ENCODE measurements around the gene SELENON. TPM values are rescaled to one million over a fixed set of nuclear protein-coding genes. Genes with fewer than 3 reads are reported as not detected.

The SELENON gene
- total and polyA plus RNA-seq, 2 donors from 2014 or later, result 69.3 to 116 TPM

DNA sequence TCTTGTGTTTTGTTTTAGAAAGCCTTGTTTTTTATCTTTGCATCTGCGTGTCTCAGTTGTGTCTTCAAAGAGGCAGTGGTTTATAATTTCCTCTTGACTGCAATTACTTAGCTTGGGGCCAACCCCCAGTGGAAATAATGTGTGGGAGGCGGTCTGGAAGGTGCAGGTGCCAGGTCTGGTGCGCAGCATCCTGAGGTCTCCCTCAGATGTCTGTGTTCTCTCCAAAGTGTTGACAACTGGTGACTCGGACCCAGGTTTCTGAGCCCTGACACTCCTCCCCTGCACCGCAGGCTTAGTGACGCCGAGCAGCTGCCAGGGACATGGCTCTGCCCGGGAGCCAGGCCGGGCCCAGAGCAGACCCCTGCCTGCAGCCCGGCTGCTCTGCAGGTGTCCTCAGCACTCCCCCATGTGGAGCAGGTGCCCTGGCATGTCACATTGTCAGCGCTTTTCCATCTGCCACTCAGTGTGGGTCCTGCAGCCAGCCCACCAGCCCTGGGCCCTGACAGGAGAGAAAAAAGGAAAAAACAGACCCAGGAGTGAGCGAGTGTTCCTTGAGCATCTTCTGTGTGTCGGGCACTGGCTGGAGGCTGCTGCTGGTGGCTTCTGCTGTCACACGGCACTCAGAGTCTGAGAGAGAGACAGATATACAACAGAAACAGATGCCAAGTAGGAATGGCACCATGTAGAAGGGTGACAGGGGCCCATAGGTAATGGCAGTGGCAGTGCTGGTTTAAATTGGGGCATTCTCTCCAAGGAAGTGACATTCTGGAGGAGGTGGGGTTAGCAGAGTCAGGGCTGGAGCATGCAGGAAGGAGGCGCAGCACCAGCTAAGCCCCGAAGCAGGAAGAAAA, 24.8 kb upstream of the SELENON start:
- no peak for FAIRE-seq
- no peaks in the 10 kb centered on the region for H3K27me3 ChIP-seq (ENCODE audit: control insufficient read depth, insufficient read depth, low read length)
- peak overlapping the region; percentile 34 to 90 for H3K27ac ChIP-seq (ENCODE audit: low read depth in 2 of 2, low read length in 2 of 2)
- intact Hi-C loops (cut with DNase I), result no loop called here
- H3K9me3 ChIP-seq (ENCODE audit: control insufficient read depth in 2 of 3, insufficient read depth in 1 of 3, low read length in 3 of 3), result no peaks in the 10 kb centered on the region
- DNase-seq, result peak in 4 of 5 donors; percentile 53 to 68 (median 58)
- peaks cover 8 to 47% (median 32%) of the 10 kb centered on the region in 3 donors for H3K4me1 ChIP-seq (ENCODE audit: control insufficient read depth in 2 of 3, insufficient read depth in 2 of 3, low read depth in 1 of 3, low read length in 3 of 3)
- peak overlapping the region in 1 of 3 donors; percentile 28 for H3K9ac ChIP-seq (ENCODE audit: low read length in 3 of 3)
- H3K36me3 ChIP-seq (ENCODE audit: control insufficient read depth in 2 of 3, insufficient read depth in 3 of 3, low read length in 3 of 3), result no peaks in the 10 kb centered on the region
- no peak overlapping the region for H3K4me3 ChIP-seq (ENCODE audit: low read length in 3 of 3)
- TF ChIP-seq, protein P1, sequence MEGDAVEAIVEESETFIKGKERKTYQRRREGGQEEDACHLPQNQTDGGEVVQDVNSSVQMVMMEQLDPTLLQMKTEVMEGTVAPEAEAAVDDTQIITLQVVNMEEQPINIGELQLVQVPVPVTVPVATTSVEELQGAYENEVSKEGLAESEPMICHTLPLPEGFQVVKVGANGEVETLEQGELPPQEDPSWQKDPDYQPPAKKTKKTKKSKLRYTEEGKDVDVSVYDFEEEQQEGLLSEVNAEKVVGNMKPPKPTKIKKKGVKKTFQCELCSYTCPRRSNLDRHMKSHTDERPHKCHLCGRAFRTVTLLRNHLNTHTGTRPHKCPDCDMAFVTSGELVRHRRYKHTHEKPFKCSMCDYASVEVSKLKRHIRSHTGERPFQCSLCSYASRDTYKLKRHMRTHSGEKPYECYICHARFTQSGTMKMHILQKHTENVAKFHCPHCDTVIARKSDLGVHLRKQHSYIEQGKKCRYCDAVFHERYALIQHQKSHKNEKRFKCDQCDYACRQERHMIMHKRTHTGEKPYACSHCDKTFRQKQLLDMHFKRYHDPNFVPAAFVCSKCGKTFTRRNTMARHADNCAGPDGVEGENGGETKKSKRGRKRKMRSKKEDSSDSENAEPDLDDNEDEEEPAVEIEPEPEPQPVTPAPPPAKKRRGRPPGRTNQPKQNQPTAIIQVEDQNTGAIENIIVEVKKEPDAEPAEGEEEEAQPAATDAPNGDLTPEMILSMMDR (IDR thresholded peaks at IDR 0.05; ENCODE audit: borderline replicate concordance, extremely low read depth, insufficient read depth), result no peak

DNA sequence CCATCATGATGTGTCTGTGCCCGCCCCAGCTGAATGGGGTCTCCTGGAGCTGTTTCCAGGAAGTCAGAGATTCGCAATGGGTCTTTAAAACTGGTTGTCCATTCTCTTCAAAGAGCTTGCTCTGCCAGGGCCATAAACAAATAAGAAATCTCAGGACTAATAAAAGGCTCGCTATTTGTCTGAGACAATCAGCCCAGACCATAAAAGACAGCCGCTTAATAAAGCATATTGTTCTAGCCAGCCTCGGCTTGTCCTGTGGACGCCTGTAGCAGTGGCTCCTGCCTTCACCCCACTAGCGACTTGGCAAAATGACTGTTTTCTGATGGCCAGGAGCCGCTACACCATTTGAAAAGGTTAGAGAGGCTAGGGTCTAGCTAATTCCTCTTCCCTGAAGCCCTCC, 20.6 kb upstream of the SELENON start:
- H3K4me3 ChIP-seq (ENCODE audit: low read length in 3 of 3), result no peak overlapping the region
- H3K9me3 ChIP-seq (ENCODE audit: control insufficient read depth in 2 of 3, insufficient read depth in 1 of 3, low read length in 3 of 3), result no peaks in the 10 kb centered on the region
- no peak for FAIRE-seq
- TF ChIP-seq, protein P1 (IDR thresholded peaks at IDR 0.05; ENCODE audit: borderline replicate concordance, extremely low read depth, insufficient read depth), result no peak
- H3K27me3 ChIP-seq (ENCODE audit: control insufficient read depth, insufficient read depth, low read length), result no peaks in the 10 kb centered on the region
- H3K9ac ChIP-seq (ENCODE audit: low read length in 3 of 3), result no peak overlapping the region
- DNase-seq, result no peak
- intact Hi-C loops (cut with DNase I), result no loop called here
- H3K36me3 ChIP-seq (ENCODE audit: control insufficient read depth in 2 of 3, insufficient read depth in 3 of 3, low read length in 3 of 3), result peaks cover 0 to 2% (median 0%) of the 10 kb centered on the region in 3 donors
- H3K27ac ChIP-seq (ENCODE audit: low read depth in 2 of 2, low read length in 2 of 2), result no peak overlapping the region
- H3K4me1 ChIP-seq (ENCODE audit: control insufficient read depth in 2 of 3, insufficient read depth in 2 of 3, low read depth in 1 of 3, low read length in 3 of 3), result peaks cover 0 to 13% (median 0%) of the 10 kb centered on the region in 3 donors

- Histone ChIP-seq H3K27ac (ENCODE audit: low read depth in 2 of 2, low read length in 2 of 2) (no peak overlapping the region), H3K9me3 (ENCODE audit: control insufficient read depth in 2 of 3, insufficient read depth in 1 of 3, low read length in 3 of 3) (no peaks in the 10 kb centered on the region), H3K4me3 (ENCODE audit: low read length in 3 of 3) (no peak overlapping the region), H3K27me3 (ENCODE audit: control insufficient read depth, insufficient read depth, low read length) (no peaks in the 10 kb centered on the region), H3K4me1 (ENCODE audit: control insufficient read depth in 2 of 3, insufficient read depth in 2 of 3, low read depth in 1 of 3, low read length in 3 of 3) (peaks cover 0 to 9% (median 0%) of the 10 kb centered on the region in 3 donors), H3K36me3 (ENCODE audit: control insufficient read depth in 2 of 3, insufficient read depth in 3 of 3, low read length in 3 of 3) (peaks cover 0 to 2% (median 0%) of the 10 kb centered on the region in 3 donors), H3K9ac (ENCODE audit: low read length in 3 of 3) (no peak overlapping the region)
- DNase-seq, result no peak
- TF ChIP-seq, protein P1 (IDR thresholded peaks at IDR 0.05; ENCODE audit: borderline replicate concordance, extremely low read depth, insufficient read depth), result no peak
- intact Hi-C loops (cut with DNase I), result no loop called here
- FAIRE-seq, result no peak
Observed at GRCh38 chr1:25779894-25780293, 20.1 kb upstream of the SELENON start.

All from kidney (tissue), 14 donors.